HG03558 (cell line): Measurements from ENCODE around the gene LY6G6F.

Experiments used
- ATAC-seq: cut with Tn5 transposase; IDR thresholded peaks from one replicate; pipeline ENCODE4 v1.9.1; 2021; ENCODE audit warnings: moderate number of reproducible peaks; ENCODE audit not compliant: unreplicated experiment; ENCODE audit errors: extremely low read depth

The LY6G6F gene

DNA sequence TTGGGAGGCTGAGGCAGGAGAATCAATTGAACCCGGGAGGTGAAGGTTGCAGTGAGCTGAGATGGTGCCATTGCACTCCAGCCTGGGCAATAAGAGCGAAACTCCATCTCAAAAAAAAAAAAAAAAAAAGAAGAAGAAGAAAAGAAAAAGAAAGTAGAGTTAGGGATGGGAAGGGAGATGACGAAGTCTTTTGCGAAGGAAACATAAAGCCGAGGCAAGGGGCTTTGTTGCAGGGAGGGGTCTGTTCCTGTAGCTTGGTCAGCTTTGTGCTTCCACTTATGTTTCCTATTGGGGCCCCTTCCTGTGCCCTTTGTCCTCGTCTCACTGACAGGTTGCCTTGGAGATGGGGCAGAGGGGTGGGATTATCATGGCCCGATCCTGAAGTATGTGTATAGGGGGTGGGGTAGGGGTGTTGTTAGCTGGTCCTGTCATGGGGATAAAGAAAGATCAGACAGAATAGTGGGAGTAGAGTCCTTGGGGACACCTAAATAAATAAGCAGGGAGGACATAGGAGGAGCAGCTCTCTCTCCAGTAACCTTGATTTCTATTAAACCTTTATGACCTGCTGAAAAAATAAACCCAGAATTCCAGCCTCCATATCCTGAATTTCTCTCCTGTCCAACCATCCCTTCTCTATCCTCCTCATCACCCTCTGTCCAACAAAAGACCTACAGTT is 30.8 kb downstream of the LY6G6F start:
- ATAC-seq: no peak

- no peak for ATAC-seq
Measured at GRCh38 chr6:31737991-31738979, 31.6 kb downstream of the LY6G6F start.

DNA sequence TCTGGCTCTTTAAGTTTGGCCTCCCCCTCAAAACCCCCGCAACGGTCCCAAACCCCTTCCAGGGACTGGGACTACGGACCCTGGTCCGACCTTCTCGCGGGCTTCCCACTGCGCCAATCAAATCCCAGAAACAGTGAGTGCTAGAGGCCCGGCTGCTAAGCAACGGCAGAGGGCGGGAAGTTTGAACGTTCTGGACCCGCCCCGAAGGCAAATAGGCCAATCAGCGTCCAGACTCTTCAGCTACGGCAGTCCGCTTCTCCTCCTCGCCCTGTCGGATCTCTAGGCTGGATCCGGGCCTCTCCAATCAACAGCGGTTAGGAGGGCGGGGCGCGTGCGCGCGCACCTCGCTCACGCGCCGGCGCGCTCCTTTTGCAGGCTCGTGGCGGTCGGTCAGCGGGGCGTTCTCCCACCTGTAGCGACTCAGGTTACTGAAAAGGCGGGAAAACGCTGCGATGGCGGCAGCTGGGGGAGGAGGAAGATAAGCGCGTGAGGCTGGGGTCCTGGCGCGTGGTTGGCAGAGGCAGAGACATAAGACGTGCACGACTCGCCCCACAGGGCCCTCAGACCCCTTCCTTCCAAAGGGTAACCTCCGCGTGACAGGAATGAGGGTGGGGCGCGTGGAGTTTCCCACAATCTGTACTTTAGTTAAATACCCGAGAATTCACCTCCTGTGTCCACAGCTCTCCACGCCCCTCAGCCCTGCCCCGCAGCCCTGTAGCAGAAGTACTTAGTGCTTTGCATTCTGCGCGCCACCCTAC is 33.2 kb downstream of the LY6G6F start, which contains the start of gene MSH5:
MSH5 (plus strand) TSS at position 367 of the 758 bp plus-strand sequence. CDS start 462 bp downstream, outside the sequence.
- ATAC-seq: peak; percentile 50

DNA sequence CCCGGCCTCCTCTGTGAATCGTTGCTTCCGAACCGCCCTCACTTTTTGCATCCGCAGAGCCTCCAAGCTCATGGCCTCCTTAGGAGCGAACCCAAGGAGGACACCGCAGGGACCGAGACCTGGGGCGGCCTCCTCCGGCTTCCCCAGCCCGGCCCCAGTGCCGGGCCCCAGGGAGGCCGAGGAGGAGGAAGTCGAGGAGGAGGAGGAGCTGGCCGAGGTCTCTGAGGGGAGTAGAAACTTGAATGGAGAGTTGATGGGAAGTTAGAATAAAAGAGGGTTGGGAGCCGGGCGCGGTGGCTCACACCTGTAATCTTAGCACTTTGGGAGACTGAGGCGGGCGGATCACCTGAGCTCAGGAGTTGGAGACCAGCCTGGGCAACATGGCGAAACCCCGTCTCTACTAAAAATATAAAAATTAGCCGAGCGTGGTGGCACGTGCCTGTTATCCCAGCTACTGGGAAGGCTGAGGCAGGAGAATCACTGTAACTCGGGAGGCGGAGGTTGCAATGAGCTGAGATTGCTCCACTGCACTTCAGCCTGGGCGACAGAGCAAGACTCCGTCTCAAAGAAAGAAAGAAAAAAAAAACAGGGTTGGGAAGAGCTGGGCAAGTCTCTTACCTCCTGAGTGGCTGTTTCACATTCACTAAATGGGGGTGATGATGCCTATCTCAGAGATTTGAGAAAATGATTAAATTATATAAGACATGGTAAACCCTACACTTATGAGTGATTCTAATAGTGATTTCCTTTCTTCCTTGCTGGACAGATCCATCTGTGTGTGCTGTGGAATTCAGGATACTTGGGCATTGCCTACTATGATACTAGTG is 33.9 kb downstream of the LY6G6F start:
- no peak for ATAC-seq

DNA sequence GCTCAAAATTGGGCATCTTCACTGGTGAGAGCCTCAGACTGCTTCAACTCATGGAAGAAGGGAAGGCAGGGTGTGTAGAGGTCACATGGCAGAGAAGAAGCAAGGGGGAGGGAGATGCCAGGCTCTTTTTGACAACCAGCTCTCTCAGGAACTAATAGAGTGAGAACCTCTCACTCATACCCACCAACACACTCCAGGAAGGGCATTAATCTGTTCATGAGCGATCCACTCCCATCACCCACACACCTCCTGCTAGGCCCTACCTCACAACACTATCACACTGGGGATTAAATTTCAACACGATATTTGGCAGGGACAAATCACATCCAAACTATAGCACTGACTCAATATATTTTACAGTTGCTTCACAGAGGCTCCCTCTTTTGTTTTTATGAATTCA is 35.1 kb downstream of the LY6G6F start:
- ATAC-seq: no peak

GRCh38 chr6:31742894-31743293 is 36.2 kb downstream of the LY6G6F start:
- ATAC-seq: no peak

GRCh38 chr6:31744422-31744821 is 37.8 kb downstream of the LY6G6F start:
- ATAC-seq: no peak

DNA sequence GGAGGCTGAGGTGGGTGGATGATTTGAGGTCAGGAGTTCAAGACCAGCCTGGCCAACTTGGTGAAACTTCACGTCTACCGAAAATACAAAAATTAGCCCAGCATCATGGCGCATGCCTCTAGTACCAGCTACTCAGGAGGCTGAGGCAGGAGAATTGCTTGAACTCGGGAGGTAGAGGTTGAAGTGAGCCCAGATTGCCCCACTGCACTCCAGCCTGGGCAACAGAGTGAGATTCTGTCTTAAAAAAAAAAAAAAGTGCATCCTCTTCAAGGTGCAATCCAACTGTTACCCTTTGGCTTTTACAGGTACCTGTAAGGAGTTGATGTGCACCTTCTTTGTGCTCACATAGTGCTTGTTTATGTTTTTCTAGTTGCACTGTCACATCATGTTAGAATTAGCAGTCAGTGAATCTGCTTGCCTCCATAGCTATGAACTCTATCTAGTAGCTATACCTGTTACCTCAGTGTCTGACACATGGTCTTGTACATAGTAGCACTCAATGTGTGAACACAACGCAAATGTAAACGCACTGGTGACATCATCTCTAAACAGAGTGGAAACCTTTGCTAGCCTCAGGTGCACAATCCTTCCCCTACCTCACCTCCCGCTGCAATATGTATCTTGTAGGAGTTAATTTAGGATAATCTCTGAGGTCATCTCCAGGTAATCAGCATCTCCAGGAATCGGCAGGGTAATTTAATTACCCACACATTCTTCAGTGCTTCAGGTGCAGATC is 42.8 kb downstream of the LY6G6F start:
- no peak for ATAC-seq

DNA sequence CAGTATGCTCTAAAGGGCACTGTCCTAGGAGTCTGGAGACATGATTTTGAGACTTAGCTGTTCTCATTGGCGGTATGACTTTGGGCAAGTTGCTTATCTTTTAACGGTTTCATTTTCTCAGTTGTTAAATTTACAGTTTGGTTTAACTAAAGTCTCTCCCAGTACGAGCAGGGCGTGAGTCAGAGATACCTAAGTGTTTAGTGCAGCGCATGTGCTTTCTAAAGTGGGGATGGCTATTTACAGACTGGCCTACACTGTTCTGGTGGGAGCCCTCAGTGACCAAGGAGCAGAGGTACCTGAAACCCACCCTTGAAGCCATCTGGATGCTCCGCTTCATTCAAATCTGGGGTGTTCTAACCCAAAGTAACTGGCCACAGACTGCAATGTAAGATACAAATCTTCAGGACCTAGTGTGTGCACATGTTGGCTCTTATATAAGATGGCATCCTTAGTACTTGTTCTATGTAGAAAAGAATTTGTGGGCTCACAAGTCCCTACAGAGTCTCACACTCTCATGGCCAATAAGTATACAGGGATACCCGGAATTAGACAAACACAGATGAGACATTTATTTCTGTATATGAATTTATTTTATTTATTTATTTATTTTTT is 43.9 kb downstream of the LY6G6F start:
- ATAC-seq: no peak

DNA sequence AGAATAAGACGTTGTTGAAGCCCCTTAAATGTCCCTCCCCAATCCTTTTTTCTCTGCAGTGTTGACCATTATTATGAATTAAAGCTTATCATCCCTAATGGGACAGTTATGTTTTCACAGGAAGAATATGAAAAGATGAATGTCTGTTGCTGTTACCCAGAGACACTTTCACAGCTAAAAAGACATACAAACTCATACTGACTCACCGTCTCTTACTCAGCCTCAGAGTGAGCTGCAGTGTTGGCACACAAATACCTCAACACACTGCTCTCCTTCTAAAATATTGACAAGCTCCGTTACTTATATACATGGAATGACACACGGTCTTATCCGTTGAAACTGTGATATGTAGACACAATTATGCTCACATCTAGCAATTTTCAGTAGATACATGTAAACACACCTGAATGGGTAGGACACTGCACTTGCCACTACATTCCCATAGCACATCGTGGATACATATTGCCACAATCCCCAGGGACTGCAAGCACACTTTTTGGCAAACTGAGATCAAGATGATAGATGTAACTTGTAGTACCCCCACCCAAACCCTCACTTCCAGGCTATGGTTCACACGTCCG is 46.2 kb downstream of the LY6G6F start:
- no peak for ATAC-seq

GRCh38 chr6:31758281-31758680 is 51.6 kb downstream of the LY6G6F start:
- ATAC-seq: no peak
